Endothelial cell of umbilical vein (primary cell): ENCODE data around the gene PHF2. TPM values are rescaled to one million over a fixed set of nuclear protein-coding genes. Genes with fewer than 3 reads are reported as not detected.

ENCODE experiments used
- BruUV-seq: library from RNA; stranded (reverse); fragments of 400-500 nt; replicated peaks from 2 replicates; lab custom pipeline; 2021; lab: Mats Ljungman, UMichigan
- CTCF ChIA-PET: fragments of 300-600, 350-600 bp; sonication (Branson Sonifier 250); formaldehyde crosslinking; loops from one replicate; lab custom pipeline; 2021; ENCODE audit warnings: antibody characterized with exemption, inconsistent platforms; lab: Charles Lee
- POLR2A ChIA-PET: fragments of 300-600, 350-600 bp; sonication (Branson Sonifier 250); formaldehyde crosslinking; loops from one replicate; lab custom pipeline; 2021; ENCODE audit warnings: antibody characterized with exemption, inconsistent platforms; lab: Charles Lee
- DNase-seq: peaks from one replicate; pipeline ENCODE4 v3.0.0-alpha.2; 2011; ENCODE audit warnings: low read depth, low spot score
- FAIRE-seq: peaks from 2 replicates; lab custom pipeline; 2011; peaks lifted over from hg19 to GRCh38; lab: Jason Lieb, UNC
- H2AFZ ChIP-seq: 2 replicates; pipeline ENCODE4 v1.6.0; 2012; ENCODE audit warnings: low read depth, low read length, control low read depth, inconsistent platforms
- H3K27ac ChIP-seq: 2 replicates; pipeline ENCODE4 v1.5.1; 2011; ENCODE audit warnings: low read depth, mild to moderate bottlenecking, control low read depth, low read length, moderate library complexity; ENCODE audit not compliant: insufficient read depth
- H3K27me3 ChIP-seq, 2 experiments: 2 replicates each; pipeline versions ENCODE4 v1.6.0 to v1.6.1; 2011; ENCODE audit warnings: low read length in 2 of 2, mixed read lengths in 1 of 2; ENCODE audit not compliant: control insufficient read depth in 2 of 2, insufficient read depth in 2 of 2
- H3K36me3 ChIP-seq, 2 experiments: 2 replicates in 1 of 2; 3 replicates in 1 of 2; pipeline ENCODE4 v1.5.1; 2011; ENCODE audit warnings: low read length in 2 of 2, mild to moderate bottlenecking in 1 of 2, moderate library complexity in 1 of 2; ENCODE audit not compliant: control insufficient read depth in 2 of 2, insufficient read depth in 2 of 2; ENCODE audit errors: extremely low read depth in 1 of 2
- H3K4me1 ChIP-seq: 3 replicates; pipeline ENCODE4 v1.5.1; 2011; ENCODE audit warnings: mild to moderate bottlenecking, low read length; ENCODE audit not compliant: control insufficient read depth, insufficient read depth; ENCODE audit errors: extremely low read depth
- H3K4me2 ChIP-seq: 2 replicates; pipeline ENCODE4 v1.6.1; 2011; ENCODE audit warnings: low read length, control low read depth, mixed read lengths; ENCODE audit not compliant: insufficient read depth
- H3K4me3 ChIP-seq, 3 experiments: fragments of 200-600 bp in 1 of 3; sonication (generic), shearing (Covaris generic) in 1 of 3; replicated peaks in 1 of 3; 2 replicates each; pipeline ENCODE4 v1.5.1; 2011 to 2016; ENCODE audit warnings: control low read depth in 3 of 3, low read length in 3 of 3, mild to moderate bottlenecking in 2 of 3, inconsistent platforms in 1 of 3, low read depth in 1 of 3, moderate library complexity in 1 of 3; ENCODE audit not compliant: insufficient read depth in 1 of 3
- H3K79me2 ChIP-seq: 2 replicates; pipeline ENCODE4 v1.6.0; 2012; ENCODE audit warnings: low read length, inconsistent platforms; ENCODE audit not compliant: control insufficient read depth, insufficient read depth
- H3K9ac ChIP-seq: replicated peaks from 2 replicates; pipeline ENCODE3; 2011; ENCODE audit warnings: low read length, control low read depth; ENCODE audit not compliant: insufficient read depth; ENCODE audit errors: extremely low read depth
- H3K9me1 ChIP-seq: replicated peaks from 3 replicates; pipeline ENCODE4 v1.6.0; 2011; ENCODE audit warnings: mild to moderate bottlenecking, low read length; ENCODE audit not compliant: control insufficient read depth, insufficient read depth; ENCODE audit errors: extremely low read depth
- H3K9me3 ChIP-seq: replicated peaks from 2 replicates; pipeline ENCODE4 v1.5.1; 2012; ENCODE audit warnings: low read length, inconsistent platforms; ENCODE audit not compliant: control insufficient read depth, insufficient read depth
- H4K20me1 ChIP-seq: replicated peaks from 2 replicates; pipeline ENCODE3; 2011; ENCODE audit warnings: mild to moderate bottlenecking, low read length; ENCODE audit not compliant: control insufficient read depth, insufficient read depth; ENCODE audit errors: extremely low read depth
- EZH2 ChIP-seq: IDR thresholded peaks from 2 replicates; pipeline ENCODE4 v1.6.1; 2012; ENCODE audit warnings: borderline replicate concordance, low read depth, mild to moderate bottlenecking, moderate library complexity, low read length, inconsistent platforms; ENCODE audit not compliant: severe bottlenecking
- FOS ChIP-seq: IDR thresholded peaks from 2 replicates; pipeline ENCODE4 v1.6.1; 2011; ENCODE audit warnings: mild to moderate bottlenecking, low read length, moderate library complexity, borderline replicate concordance; ENCODE audit not compliant: insufficient read depth
- GATA2 ChIP-seq: IDR thresholded peaks from 2 replicates; pipeline ENCODE4 v1.7.0; 2011; ENCODE audit warnings: low read depth, mild to moderate bottlenecking, moderate library complexity, mixed read lengths, low read length; ENCODE audit not compliant: insufficient read length, insufficient read depth
- JUN ChIP-seq: IDR thresholded peaks from 2 replicates; pipeline ENCODE4 v1.6.1; 2011; ENCODE audit warnings: borderline replicate concordance, low read depth; ENCODE audit not compliant: insufficient read length, insufficient read depth
- MYC ChIP-seq: IDR thresholded peaks from one replicate; pipeline ENCODE4 v1.6.1; 2011; ENCODE audit warnings: mild to moderate bottlenecking, low read depth, low read length
- POLR2A ChIP-seq: IDR thresholded peaks from 2 replicates; pipeline ENCODE4 v1.6.1; 2012; ENCODE audit warnings: low read depth, mild to moderate bottlenecking, control low read depth, low read length
- POLR2AphosphoS5 ChIP-seq: IDR thresholded peaks from 2 replicates; pipeline ENCODE4 v1.6.1; 2012; ENCODE audit warnings: low read depth, mild to moderate bottlenecking, control low read depth, low read length, moderate library complexity; ENCODE audit not compliant: insufficient read depth
- dilution Hi-C: fragments of 300-500 bp; cut with MboI; formaldehyde crosslinking; loops from one replicate; pipeline ENCODE4 v1.15.0; 2019; ENCODE audit warnings: low sequenced_read_pairs; ENCODE audit not compliant: extremely low pct_ligation_motif_present
- intact Hi-C: fragments of 100-400 bp; cut with micrococcal nuclease; formaldehyde crosslinking; loops from one replicate; pipeline ENCODE4 v1.10.0; 2022
- polyA plus RNA-seq, 4 experiments: library from polyadenylated mRNA; depleted of rRNA in 3 of 4; stranded (reverse) in 3 of 4; unstranded in 1 of 4; fragments of >200 nt; gene quantifications; 2 replicates each; pipeline versions ENCODE4 v1.2.1 to v1.2.3, GENCODE V29; 2011 to 2012; ENCODE audit warnings: missing spikeins in 1 of 4
- total RNA-seq: library from RNA; stranded (reverse); gene quantifications from 2 replicates; pipeline ENCODE4 v1.2.3, GENCODE V29; 2021
- TF ChIP-seq, protein P1 (sequence below): IDR thresholded peaks from 2 replicates; pipeline ENCODE4 v1.6.1; 2011; ENCODE audit not compliant: insufficient read depth, insufficient read length
- TF ChIP-seq, protein P2 (sequence below), 2 donors: IDR thresholded peaks; 1 replicate in 1 of 2; 2 replicates in 1 of 2; pipeline ENCODE4 v1.5.1; 2011; ENCODE audit warnings: low read length in 2 of 2, mild to moderate bottlenecking in 2 of 2, moderate library complexity in 2 of 2, control low read depth in 1 of 2, inconsistent platforms in 1 of 2, low read depth in 1 of 2; ENCODE audit not compliant: insufficient read depth in 1 of 2; ENCODE audit errors: extremely low read depth in 1 of 2

Gene PHF2
- total and polyA plus RNA-seq, 2 donors (not counting 3 experiments of a cell fraction or from before 2014, with no cell fraction given): 9.8 to 22.5 TPM

DNA sequence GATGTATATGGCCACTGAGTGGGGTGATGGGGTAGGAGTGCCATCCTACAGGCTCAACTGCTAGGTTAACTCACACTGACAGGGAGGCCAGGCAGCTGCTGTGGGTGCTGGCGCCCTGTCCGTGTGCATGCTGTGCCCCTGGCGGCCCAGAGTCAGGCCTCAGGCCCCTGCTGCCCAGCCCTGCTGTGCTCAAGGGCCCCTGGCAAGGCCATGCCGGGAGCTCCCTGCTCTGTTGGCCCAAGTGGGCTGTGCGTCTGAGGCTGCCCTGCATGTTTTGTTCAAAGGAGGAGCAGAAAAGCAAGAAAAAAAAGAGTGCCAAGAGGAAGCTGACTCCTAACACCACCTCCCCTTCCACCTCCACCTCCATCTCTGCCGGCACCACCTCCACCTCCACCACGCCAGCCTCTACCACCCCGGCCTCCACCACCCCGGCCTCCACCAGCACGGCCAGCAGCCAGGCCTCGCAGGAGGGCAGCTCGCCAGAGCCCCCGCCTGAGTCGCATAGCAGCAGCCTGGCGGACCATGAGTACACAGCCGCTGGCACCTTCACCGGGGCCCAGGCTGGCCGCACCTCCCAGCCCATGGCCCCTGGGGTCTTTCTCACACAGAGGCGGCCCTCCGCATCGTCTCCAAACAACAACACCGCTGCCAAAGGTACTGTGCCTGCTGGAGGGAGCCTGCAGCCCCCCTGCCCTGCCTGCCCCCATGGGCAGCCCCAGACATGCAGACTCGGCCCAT is 100.1 kb downstream of the PHF2 start:
- Histone ChIP-seq H3K4me1 (no peaks in the 10 kb centered on the region), H3K9ac (no peak overlapping the region), H3K4me3 (no peak overlapping the region), H3K9me1 (no peaks in the 10 kb centered on the region), H3K27ac (no peak overlapping the region), H3K27me3 (no peaks in the 10 kb centered on the region), H3K36me3 (peaks cover 0 to 8% of the 10 kb centered on the region in 2 experiments), H3K9me3 (no peaks in the 10 kb centered on the region), H4K20me1 (no peaks in the 10 kb centered on the region), H3K4me2 (no peak overlapping the region), H2AFZ (no peak overlapping the region), H3K79me2 (no peaks in the 10 kb centered on the region)
- TF ChIP-seq, protein P1, sequence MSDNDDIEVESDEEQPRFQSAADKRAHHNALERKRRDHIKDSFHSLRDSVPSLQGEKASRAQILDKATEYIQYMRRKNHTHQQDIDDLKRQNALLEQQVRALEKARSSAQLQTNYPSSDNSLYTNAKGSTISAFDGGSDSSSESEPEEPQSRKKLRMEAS: no peak
- no peak for TF ChIP-seq FOS
- DNase-seq (no peak), FAIRE-seq (no peak)
- POLR2A ChIA-PET: no interaction called here
- dilution Hi-C loops (no loop called here), intact Hi-C loops (no loop called here)
- CTCF ChIA-PET: no interaction called here
- no TSS peak for BruUV-seq

DNA sequence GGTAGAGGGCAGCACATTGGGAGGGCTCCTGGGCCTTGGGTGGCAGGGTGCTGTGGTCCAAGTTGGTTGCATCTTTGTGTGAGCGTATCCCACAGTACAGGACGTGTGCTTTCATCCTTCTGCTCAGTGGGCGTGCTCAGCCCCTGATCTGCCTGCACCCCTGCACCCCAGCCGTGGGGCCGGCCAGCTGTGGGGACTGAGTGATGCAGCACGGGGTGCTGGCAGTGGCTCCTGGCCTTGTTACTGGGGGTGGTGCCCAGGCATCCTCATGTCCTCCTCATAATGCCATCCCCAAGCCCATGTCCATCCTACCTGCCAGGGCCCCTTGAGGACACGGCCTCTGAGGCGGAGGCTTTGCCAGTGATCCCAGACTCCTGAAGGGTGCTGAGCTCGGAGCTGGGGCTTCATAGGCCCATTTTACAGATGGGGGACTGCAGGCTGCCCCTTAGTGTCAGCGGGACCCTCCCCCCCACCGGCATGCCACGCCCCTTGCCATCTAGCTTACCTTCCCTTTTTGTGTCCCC is 100.7 kb downstream of the PHF2 start:
- Histone ChIP-seq H3K4me3 (no peak overlapping the region), H3K9me1 (no peaks in the 10 kb centered on the region), H2AFZ (no peak overlapping the region), H3K9ac (no peak overlapping the region), H3K27ac (no peak overlapping the region), H3K36me3 (peaks cover 0 to 8% of the 10 kb centered on the region in 2 experiments), H3K4me2 (no peak overlapping the region), H3K79me2 (no peaks in the 10 kb centered on the region), H3K27me3 (no peaks in the 10 kb centered on the region), H3K9me3 (no peaks in the 10 kb centered on the region), H4K20me1 (no peaks in the 10 kb centered on the region), H3K4me1 (no peaks in the 10 kb centered on the region)
- TF ChIP-seq POLR2AphosphoS5 (no peak), POLR2A (no peak), MYC (no peak), FOS (no peak), EZH2 (no peak), JUN (no peak), GATA2 (no peak)
- TF ChIP-seq, protein P1: no peak
- TF ChIP-seq, protein P2, sequence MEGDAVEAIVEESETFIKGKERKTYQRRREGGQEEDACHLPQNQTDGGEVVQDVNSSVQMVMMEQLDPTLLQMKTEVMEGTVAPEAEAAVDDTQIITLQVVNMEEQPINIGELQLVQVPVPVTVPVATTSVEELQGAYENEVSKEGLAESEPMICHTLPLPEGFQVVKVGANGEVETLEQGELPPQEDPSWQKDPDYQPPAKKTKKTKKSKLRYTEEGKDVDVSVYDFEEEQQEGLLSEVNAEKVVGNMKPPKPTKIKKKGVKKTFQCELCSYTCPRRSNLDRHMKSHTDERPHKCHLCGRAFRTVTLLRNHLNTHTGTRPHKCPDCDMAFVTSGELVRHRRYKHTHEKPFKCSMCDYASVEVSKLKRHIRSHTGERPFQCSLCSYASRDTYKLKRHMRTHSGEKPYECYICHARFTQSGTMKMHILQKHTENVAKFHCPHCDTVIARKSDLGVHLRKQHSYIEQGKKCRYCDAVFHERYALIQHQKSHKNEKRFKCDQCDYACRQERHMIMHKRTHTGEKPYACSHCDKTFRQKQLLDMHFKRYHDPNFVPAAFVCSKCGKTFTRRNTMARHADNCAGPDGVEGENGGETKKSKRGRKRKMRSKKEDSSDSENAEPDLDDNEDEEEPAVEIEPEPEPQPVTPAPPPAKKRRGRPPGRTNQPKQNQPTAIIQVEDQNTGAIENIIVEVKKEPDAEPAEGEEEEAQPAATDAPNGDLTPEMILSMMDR (IDR thresholded peaks at IDR 0.05; ENCODE audit: extremely low read depth in 1 of 2, insufficient read depth in 1 of 2, low read depth in 1 of 2, low read length in 2 of 2): no peak
- intact Hi-C loops: no loop called here
- DNase-seq (no peak), FAIRE-seq (no peak)
- BruUV-seq: no TSS peak
- dilution Hi-C loops: no loop called here
- CTCF ChIA-PET: no interaction called here
- POLR2A ChIA-PET: no interaction called here
